HG03060 (cell line): ENCODE results near the gene RASA3.

Source experiments
- ATAC-seq: cut with Tn5 transposase; IDR thresholded peaks from one replicate; pipeline ENCODE4 v1.9.1; 2021; ENCODE audit warnings: low read depth, moderate number of reproducible peaks; ENCODE audit not compliant: unreplicated experiment

Gene RASA3

GRCh38 chr13:114059946-114060860 is 72.2 kb downstream of the RASA3 start:
- ATAC-seq: no peak

- no peak for ATAC-seq
These were observed 73.0 kb downstream of the RASA3 start for GRCh38 chr13:114059428-114059827.

GRCh38 chr13:114058051-114058867 is 74.2 kb downstream of the RASA3 start:
- ATAC-seq: no peak

- ATAC-seq: no peak
These were observed 75.0 kb downstream of the RASA3 start for GRCh38 chr13:114057166-114058050.

- no peak for ATAC-seq
These were observed 76.0 kb downstream of the RASA3 start for GRCh38 chr13:114056205-114057013.

- no peak for ATAC-seq
These were observed 76.7 kb downstream of the RASA3 start for GRCh38 chr13:114055766-114056165.

- ATAC-seq: no peak
These were observed 77.5 kb downstream of the RASA3 start for GRCh38 chr13:114054830-114055439.

- no peak for ATAC-seq
These were observed 78.2 kb downstream of the RASA3 start for GRCh38 chr13:114054264-114054663.

- no peak for ATAC-seq
These were observed 79.4 kb downstream of the RASA3 start for GRCh38 chr13:114053026-114053425.

GRCh38 chr13:114050536-114051450 is 81.6 kb downstream of the RASA3 start:
- ATAC-seq: no peak

- ATAC-seq: no peak
These were observed 82.8 kb downstream of the RASA3 start for GRCh38 chr13:114049626-114050101.

- no peak for ATAC-seq
These were observed 83.4 kb downstream of the RASA3 start for GRCh38 chr13:114049026-114049425.

GRCh38 chr13:114048443-114048842 is 84.0 kb downstream of the RASA3 start:
- ATAC-seq: no peak

- ATAC-seq: no peak
These were observed 85.0 kb downstream of the RASA3 start for GRCh38 chr13:114047358-114047881.

- no peak for ATAC-seq
These were observed 85.9 kb downstream of the RASA3 start for GRCh38 chr13:114046431-114046975.

- ATAC-seq: no peak
These were observed 87.2 kb downstream of the RASA3 start for GRCh38 chr13:114045113-114045735.

- ATAC-seq: no peak
These were observed 87.9 kb downstream of the RASA3 start for GRCh38 chr13:114044486-114044885.
